DND-41 (cell line): ENCODE measurements around the gene TIGD1.

ENCODE experiments used
- CTCF ChIP-seq: IDR thresholded peaks from 2 replicates; pipeline ENCODE4 v1.5.1; 2012; ENCODE audit warnings: borderline replicate concordance, low read length, moderate library complexity, mild to moderate bottlenecking; ENCODE audit not compliant: poor library complexity, severe bottlenecking; ENCODE audit errors: extremely low read depth
- EZH2 ChIP-seq: IDR thresholded peaks from 3 replicates; pipeline ENCODE4 v1.6.1; 2012; ENCODE audit warnings: borderline replicate concordance, low read depth, mild to moderate bottlenecking, moderate library complexity, low read length, inconsistent platforms; ENCODE audit not compliant: severe bottlenecking

- no peak for TF ChIP-seq CTCF
- TF ChIP-seq EZH2, result no peak
These were observed 7.5 kb downstream of the TIGD1 start for GRCh38 chr2:232542715-232543467.
